GM12891 (cell line): ENCODE measurements around the gene HMG20A.

Experiments
- DNase-seq: peaks from one replicate; pipeline ENCODE4 v3.0.0; 2011; ENCODE audit warnings: low spot score; ENCODE audit not compliant: insufficient read length
- FAIRE-seq: peaks from 2 replicates; lab custom pipeline; 2011; peaks lifted over from hg19 to GRCh38; lab: Jason Lieb, UNC
- PAX5 ChIP-seq: IDR thresholded peaks from 2 replicates; pipeline ENCODE4 v1.6.1; 2011; ENCODE audit warnings: low read length, moderate library complexity, mild to moderate bottlenecking; ENCODE audit not compliant: insufficient read depth, severe bottlenecking
- POLR2A ChIP-seq: IDR thresholded peaks from 2 replicates; pipeline ENCODE4 v1.6.1; 2011; ENCODE audit warnings: low read depth, low read length, control low read depth
- POLR2AphosphoS5 ChIP-seq: IDR thresholded peaks from 2 replicates; pipeline ENCODE4 v1.6.1; 2011; ENCODE audit warnings: low read depth, low read length, control low read depth
- POU2F2 ChIP-seq: IDR thresholded peaks from 2 replicates; pipeline ENCODE4 v1.6.1; 2011; ENCODE audit warnings: low read depth, mild to moderate bottlenecking, control low read depth, low read length, moderate library complexity
- SPI1 ChIP-seq: IDR thresholded peaks from 2 replicates; pipeline ENCODE4 v1.6.1; 2011; ENCODE audit warnings: low read depth, low read length, control low read depth
- TAF1 ChIP-seq: IDR thresholded peaks from 2 replicates; pipeline ENCODE4 v1.6.1; 2011; ENCODE audit warnings: low read depth, low read length, control low read depth

HMG20A gene

DNA sequence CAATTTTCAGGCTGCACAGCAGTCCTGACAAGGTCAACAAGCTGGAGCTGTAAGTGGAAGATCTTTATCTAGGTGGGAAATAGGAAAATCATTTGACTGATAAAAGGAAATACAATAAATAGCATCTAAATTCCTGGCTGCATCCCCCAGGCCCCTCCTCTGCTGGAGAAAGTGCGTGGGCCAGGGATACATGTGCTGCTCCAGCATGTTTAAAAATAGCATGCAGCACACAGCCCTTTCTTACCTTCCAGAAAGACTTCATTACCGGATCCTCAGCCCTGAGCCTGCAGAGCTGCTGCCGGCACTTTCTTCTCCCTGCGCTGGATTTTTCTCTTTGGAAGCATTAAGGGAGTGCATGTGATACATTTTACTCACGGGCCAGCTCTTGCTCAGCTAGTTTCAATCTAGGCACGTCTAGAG, 77.3 kb downstream of the HMG20A start:
- no peak for FAIRE-seq
- no peak for DNase-seq
- TF ChIP-seq TAF1: no peak

DNA sequence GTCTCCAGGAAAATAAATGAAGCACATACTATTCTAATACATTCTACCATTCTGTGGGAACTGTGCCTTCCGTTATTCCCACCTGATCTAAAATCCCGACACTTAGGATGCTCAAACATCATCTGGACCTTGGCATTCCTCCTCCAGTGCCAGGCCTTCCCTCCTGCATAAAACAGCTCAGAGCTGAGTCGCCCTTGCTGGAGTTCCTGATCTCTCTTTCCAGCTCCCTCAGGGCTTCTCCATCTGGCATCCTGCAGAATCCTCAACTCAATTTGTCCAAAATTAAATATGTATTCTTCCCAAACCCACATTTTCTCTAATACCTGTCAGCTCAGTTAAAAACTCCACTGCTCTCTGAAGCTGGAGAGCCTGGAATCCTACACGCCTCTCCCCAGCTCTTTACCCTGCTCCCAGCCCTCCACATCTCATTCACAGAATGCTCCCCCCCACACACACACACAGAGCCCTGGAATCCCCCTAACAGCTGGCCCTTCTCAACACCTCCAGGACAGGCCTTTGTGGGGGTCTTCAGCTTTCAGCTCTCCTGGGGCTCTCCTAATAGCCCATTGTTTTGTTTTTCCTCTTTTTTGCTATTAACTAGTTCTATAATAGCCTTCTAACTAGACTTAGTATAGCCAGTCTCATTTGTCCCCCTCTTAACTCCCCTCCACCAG, 78.5 kb downstream of the HMG20A start:
- no peak for FAIRE-seq

DNA sequence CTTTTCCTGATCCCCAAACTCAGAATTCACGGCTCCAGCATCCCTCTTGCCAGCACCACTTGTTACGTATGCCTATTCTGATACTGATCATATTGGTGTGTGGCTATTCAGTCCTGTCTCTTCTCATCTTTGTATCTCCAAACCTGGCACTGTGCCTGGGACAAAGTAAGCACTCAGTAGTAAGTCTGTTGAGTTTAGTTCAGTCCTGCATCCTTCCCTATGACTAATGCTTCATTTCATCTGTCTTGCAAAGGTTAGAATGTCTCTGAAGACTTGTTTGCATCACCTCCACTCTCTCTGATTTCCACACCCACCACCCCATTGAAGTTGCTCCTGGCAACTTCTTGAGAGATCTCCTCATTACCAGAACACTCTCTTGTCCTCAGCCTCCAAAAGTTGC, 80.3 kb downstream of the HMG20A start:
- no peak for DNase-seq
- TF ChIP-seq SPI1 (no peak), POLR2A (no peak), PAX5 (no peak), POU2F2 (no peak), POLR2AphosphoS5 (no peak), TAF1 (no peak)
- FAIRE-seq: no peak

More for the DNA sequence above, 78.5 kb downstream of the HMG20A start:
- TF ChIP-seq POLR2AphosphoS5 (no peak), POLR2A (no peak), PAX5 (no peak), SPI1 (no peak), TAF1 (no peak), POU2F2 (no peak)
- DNase-seq: no peak

DNA sequence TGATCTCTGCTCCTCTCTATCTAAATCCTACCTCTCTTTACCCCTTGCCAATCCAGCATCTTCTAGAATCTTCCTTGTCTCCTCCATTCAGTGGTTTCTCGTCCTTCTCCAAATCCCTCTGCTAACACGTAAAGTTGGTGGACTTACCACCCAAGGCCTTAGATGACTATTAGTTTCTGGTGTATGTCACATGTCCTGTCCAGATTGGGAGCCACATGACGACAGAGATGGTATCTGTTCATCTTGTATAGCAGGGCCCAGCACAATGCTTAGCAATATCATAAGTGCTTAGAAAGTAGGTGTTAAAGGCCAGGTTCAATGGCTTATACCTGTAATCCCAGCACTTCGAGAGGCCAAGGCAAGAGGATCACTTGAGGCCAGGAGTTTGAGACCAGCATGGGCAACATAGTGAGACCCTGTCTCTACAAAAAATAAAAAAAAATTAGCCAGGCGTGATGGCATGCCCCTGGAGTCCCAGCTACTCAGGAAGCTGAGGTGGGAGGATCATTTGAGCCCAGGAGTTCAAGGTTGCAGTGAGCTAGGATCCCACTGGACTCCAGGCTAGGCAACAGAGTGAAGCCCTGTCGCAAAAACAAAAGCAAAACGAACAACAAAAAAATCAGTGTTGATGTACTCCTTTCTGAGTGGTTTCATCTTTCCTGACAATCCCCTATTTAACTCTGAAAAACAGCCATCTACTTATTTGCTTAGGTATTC, 81.8 kb downstream of the HMG20A start:
- DNase-seq (no peak), FAIRE-seq (no peak)
- TF ChIP-seq POU2F2: no peak
- no peak for TF ChIP-seq SPI1
- TF ChIP-seq POLR2A: no peak
- TF ChIP-seq TAF1: no peak
- no peak for TF ChIP-seq PAX5
- no peak for TF ChIP-seq POLR2AphosphoS5

DNA sequence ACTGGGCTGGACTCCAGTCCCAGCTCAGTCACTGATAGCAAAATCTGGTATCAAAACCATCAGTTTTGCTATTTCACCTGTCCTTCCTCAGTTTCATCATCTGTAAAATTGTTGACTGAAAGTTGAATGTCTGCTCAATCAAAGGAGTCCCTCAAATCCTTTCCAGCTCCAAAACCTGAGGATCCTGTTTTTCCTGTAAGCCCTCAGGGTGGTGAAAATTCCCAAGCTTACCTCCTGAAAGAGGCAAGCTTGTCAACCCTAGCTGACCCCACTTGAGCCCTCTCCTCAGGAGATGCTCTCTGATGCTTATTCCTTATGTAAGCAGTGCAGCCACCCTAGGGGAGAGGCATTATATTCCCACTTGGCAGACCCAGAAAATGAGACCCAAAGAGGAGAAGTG, 82.6 kb downstream of the HMG20A start:
- TF ChIP-seq POLR2AphosphoS5 (no peak), SPI1 (no peak), POLR2A (no peak), TAF1 (no peak), PAX5 (no peak), POU2F2 (no peak)
- DNase-seq (no peak), FAIRE-seq (no peak)

DNA sequence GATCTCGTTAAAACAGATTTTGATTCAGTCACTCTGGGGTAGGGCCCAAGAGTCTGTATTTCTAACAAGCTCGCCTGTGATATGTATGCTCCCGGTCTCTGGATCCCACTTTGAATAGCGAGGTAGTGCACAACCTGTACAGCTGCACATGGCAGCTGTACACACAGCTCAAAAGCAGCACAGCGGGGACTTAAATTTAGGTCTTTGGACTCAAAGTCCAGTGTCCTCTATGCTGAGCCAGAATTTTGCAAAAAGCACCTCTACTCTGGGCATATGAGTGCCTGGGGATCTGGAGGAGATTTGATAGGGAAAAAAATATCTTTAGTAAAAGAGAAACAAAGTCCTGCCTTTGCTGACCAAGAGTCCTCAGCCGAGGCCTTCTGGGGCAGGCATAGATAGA, 83.1 kb downstream of the HMG20A start:
- no peak for DNase-seq
- FAIRE-seq: no peak
- TF ChIP-seq SPI1 (no peak), POLR2AphosphoS5 (no peak), PAX5 (no peak)

DNA sequence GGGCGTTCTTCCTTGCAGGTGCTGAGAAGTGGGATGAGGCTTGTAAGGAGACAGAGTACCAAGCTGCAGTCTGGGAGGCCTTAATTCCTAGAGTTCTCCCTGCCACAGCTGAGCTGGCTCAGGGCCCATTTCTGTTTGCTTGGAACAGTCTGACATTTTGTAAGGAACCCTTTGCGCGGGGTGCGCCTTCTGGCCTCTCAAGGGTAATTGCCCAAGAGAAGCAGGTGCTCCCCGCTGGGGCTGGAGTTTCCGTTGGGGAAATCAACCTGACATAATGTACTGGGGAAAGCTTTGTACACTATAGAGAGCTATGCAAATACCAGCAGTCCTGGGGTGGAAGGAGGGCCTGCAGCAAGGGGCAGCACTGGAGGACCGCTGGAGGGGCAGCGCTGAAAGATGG, 83.6 kb downstream of the HMG20A start:
- FAIRE-seq: no peak
- DNase-seq: no peak

DNA sequence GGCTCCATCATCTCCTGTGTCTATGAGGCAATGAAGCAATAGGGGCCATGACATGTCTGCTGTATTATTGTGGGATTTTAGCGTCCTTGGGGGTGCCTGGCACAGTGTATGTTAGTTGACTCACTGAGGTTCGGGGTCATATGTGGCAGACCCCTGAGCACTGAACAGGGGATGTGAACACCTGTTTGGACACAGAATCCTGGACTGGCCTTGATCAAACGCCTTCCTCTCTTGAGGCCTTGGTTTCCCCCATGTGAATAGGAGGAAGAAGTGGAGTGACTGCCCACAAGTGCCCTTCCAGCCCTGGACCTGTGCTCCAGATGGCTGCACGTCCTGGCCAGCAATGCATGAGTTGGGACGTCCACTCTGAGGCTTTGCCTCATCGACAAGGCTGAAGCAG, 84.2 kb downstream of the HMG20A start:
- no peak for FAIRE-seq
- no peak for DNase-seq
- TF ChIP-seq POLR2A (no peak), TAF1 (no peak), POLR2AphosphoS5 (no peak)

More for the DNA sequence above, 83.6 kb downstream of the HMG20A start:
- TF ChIP-seq SPI1 (no peak), POU2F2 (no peak), POLR2A (no peak), POLR2AphosphoS5 (no peak), TAF1 (no peak), PAX5 (no peak)

DNA sequence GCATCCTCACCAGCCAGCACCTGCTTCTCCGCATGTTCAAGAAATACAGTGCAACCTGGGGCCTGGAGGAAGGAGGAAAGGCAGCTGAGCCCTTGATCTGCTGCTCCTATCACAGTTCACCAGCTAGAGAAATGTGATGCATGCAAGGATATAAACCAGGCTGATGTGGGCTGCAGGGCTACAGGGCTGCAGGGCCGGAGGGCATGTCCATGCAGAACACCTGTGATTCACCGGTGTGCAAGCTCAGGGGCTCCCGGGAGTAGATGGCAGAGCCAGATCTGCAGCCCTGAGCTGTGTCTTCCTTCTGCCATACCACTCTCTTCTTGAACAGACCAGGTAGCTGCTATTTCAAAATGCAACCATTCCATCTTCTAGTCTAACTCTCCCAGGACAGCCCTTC, 84.9 kb downstream of the HMG20A start:
- TF ChIP-seq PAX5: no peak
- FAIRE-seq (no peak), DNase-seq (no peak)

DNA sequence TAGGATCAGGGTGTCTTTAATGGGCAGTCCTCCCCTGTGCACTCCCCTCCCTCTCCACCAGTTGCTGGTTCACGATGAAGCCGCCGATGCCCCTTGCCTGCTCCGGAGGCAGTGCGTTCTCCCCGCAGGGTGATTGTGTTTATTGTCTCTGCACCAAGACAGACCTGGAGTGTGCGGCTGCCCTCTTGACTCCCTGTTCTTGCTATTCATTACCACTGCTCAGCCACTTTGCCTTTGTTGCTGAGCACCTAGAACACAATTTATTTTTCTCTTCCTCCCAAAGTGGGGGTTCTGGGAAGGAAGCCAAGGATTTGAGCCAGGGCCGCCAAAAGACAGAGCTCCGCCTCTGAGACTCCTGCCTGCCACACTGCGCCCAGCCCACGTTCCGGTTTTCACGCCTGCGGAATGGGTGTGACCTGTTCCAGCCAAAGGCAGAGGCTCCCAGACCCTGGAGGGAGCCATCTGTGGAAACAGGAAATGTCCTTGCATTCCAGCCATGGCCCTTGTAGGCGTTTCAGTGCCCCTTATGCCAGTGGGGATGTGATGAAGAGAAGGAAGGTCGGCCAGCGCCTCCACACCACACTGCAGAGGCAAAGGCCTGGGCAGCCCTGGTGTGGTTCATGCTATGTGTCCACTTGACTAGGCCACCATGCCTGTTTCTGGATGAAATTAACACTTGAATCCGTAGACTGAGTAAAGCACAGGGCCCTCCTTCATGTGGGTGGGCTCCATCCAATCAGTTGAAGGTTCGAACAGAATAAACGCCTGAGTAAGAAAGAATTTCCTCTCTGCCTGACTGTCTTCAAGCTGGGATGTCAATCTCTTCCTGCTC, 85.8 kb downstream of the HMG20A start:
- no peak for TF ChIP-seq POLR2A
- no peak for TF ChIP-seq POU2F2
- no peak for TF ChIP-seq SPI1
- TF ChIP-seq POLR2AphosphoS5: no peak
- TF ChIP-seq PAX5: no peak
- TF ChIP-seq TAF1: no peak
- no peak for FAIRE-seq
- DNase-seq: no peak
